ENCODE results near the gene TRIAP1. TPM values are rescaled to one million over a fixed set of nuclear protein-coding genes. Genes with fewer than 3 reads are reported as not detected.

The TRIAP1 gene
- total RNA-seq, 1 experiment from 2014 or later, result 34.5 TPM

- Mint-ChIP-seq H3K27ac (ENCODE audit: unreplicated experiment) (no peak overlapping the region), H3K4me1 (ENCODE audit: low read depth, unreplicated experiment) (no peaks in the 10 kb centered on the region), H3K36me3 (ENCODE audit: insufficient read depth, unreplicated experiment) (no peaks in the 10 kb centered on the region), H3K4me3 (ENCODE audit: unreplicated experiment) (no peak overlapping the region), H3K9me3 (ENCODE audit: unreplicated experiment) (no peaks in the 10 kb centered on the region), H3K27me3 (ENCODE audit: insufficient read depth, unreplicated experiment) (no peaks in the 10 kb centered on the region)
- Histone ChIP-seq H3K9me3 (0 out of 2 replicates have a peak, but pooled peaks cover 2% of the 10 kb centered on the region), H3K36me3 (ENCODE audit: control insufficient read depth, insufficient read depth, low read length) (no peaks in the 10 kb centered on the region), H3K4me1 (no peaks in the 10 kb centered on the region), H3K4me3 (ENCODE audit: low read depth, low read length) (no peak overlapping the region), H3K27me3 (replicated peaks; ENCODE audit: control insufficient read depth, insufficient read depth, low read length) (no peaks in the 10 kb centered on the region)
- no TSS peak for BruUV-seq (replicated peaks)
- intact Hi-C loops (cut with micrococcal nuclease; ENCODE audit: unreplicated experiment), result no loop called here
- TF ChIP-seq CTCF (IDR thresholded peaks at IDR 0.05; ENCODE audit: insufficient read depth in 1 of 2, low read depth in 1 of 2, low read length in 1 of 2, severe bottlenecking in 1 of 2, unreplicated experiment in 1 of 2), result no peak
- ChIA-PET POLR2A (no interaction called here), CTCF (no interaction called here)
- no peak for DNase-seq
Observed at GRCh38 chr12:120406553-120406952, 39.6 kb downstream of the TRIAP1 start.

GRCh38 chr12:120406069-120406468, 40.1 kb downstream of the TRIAP1 start:
- 0 out of 2 replicates have a peak, but pooled peaks cover 2% of the 10 kb centered on the region for H3K9me3 ChIP-seq
- Mint-ChIP-seq H3K27me3 (ENCODE audit: insufficient read depth, unreplicated experiment) (no peaks in the 10 kb centered on the region), H3K36me3 (ENCODE audit: insufficient read depth, unreplicated experiment) (no peaks in the 10 kb centered on the region), H3K4me3 (ENCODE audit: unreplicated experiment) (no peak overlapping the region), H3K9me3 (ENCODE audit: unreplicated experiment) (no peaks in the 10 kb centered on the region), H3K4me1 (ENCODE audit: low read depth, unreplicated experiment) (no peaks in the 10 kb centered on the region), H3K27ac (ENCODE audit: unreplicated experiment) (no peak overlapping the region)
- CTCF ChIA-PET, result no interaction called here
- H3K36me3 ChIP-seq (ENCODE audit: control insufficient read depth, insufficient read depth, low read length), result no peaks in the 10 kb centered on the region
- BruUV-seq (replicated peaks), result no TSS peak
- TF ChIP-seq CTCF (IDR thresholded peaks at IDR 0.05; ENCODE audit: insufficient read depth in 1 of 2, low read depth in 1 of 2, low read length in 1 of 2, severe bottlenecking in 1 of 2, unreplicated experiment in 1 of 2), result no peak
- H3K4me3 ChIP-seq (ENCODE audit: low read depth, low read length), result no peak overlapping the region
- intact Hi-C loops (cut with micrococcal nuclease; ENCODE audit: unreplicated experiment), result no loop called here
- H3K4me1 ChIP-seq, result no peaks in the 10 kb centered on the region
- no peaks in the 10 kb centered on the region for H3K27me3 ChIP-seq (replicated peaks; ENCODE audit: control insufficient read depth, insufficient read depth, low read length)
- no peak for DNase-seq
- POLR2A ChIA-PET, result no interaction called here

- Histone ChIP-seq H3K9me3 (0 out of 2 replicates have a peak, but pooled peaks cover 2% of the 10 kb centered on the region), H3K36me3 (ENCODE audit: control insufficient read depth, insufficient read depth, low read length) (no peaks in the 10 kb centered on the region), H3K27me3 (replicated peaks; ENCODE audit: control insufficient read depth, insufficient read depth, low read length) (no peaks in the 10 kb centered on the region), H3K4me3 (ENCODE audit: low read depth, low read length) (no peak overlapping the region), H3K4me1 (no peaks in the 10 kb centered on the region)
- CTCF ChIA-PET, result no interaction called here
- Mint-ChIP-seq H3K9me3 (ENCODE audit: unreplicated experiment) (no peaks in the 10 kb centered on the region), H3K4me1 (ENCODE audit: low read depth, unreplicated experiment) (no peaks in the 10 kb centered on the region), H3K4me3 (ENCODE audit: unreplicated experiment) (no peak overlapping the region), H3K36me3 (ENCODE audit: insufficient read depth, unreplicated experiment) (no peaks in the 10 kb centered on the region), H3K27me3 (ENCODE audit: insufficient read depth, unreplicated experiment) (no peaks in the 10 kb centered on the region), H3K27ac (ENCODE audit: unreplicated experiment) (no peak overlapping the region)
- no peak for DNase-seq
- intact Hi-C loops (cut with micrococcal nuclease; ENCODE audit: unreplicated experiment), result no loop called here
- no peak for TF ChIP-seq CTCF (IDR thresholded peaks at IDR 0.05; ENCODE audit: insufficient read depth in 1 of 2, low read depth in 1 of 2, low read length in 1 of 2, severe bottlenecking in 1 of 2, unreplicated experiment in 1 of 2)
- POLR2A ChIA-PET, result no interaction called here
- BruUV-seq (replicated peaks), result no TSS peak
Observed at GRCh38 chr12:120404271-120404670, 41.9 kb downstream of the TRIAP1 start.

Measured in Caco-2 (cell line).